Astrocyte of the hippocampus (primary cell): ENCODE data around the gene NUMB.
"Not testable (repeated sequence)": the region's sequence is repeated elsewhere in the genome, so short reads cannot be mapped to it uniquely, and the experiment has no call there.

Experiments
- DNase-seq: peaks from one replicate; pipeline ENCODE4 v3.0.0; 2011; ENCODE audit warnings: low read depth, low spot score

Gene NUMB

DNA sequence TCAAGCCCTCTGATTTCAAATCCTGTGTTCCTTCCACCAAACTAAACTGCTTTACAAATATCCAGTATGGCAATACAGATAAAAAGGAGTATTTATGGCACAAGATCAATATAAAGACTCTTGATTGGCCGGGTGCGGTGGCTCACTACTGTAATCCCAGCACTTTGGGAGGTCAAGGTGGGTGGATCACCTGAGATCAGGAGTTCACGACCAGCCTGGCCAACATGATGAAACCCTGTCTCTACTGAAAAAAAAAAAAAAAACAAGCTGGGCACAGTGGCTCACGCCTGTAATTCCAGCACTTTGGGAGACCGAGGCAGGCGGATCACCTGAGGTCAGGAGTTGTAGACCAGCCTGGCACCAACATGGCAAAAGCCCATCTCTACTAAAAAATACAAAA, 35.3 kb downstream of the NUMB start:
- DNase-seq, result not testable (repeated sequence)

- no peak for DNase-seq
Measured at GRCh38 chr14:73422515-73422914, 35.8 kb downstream of the NUMB start.

DNA sequence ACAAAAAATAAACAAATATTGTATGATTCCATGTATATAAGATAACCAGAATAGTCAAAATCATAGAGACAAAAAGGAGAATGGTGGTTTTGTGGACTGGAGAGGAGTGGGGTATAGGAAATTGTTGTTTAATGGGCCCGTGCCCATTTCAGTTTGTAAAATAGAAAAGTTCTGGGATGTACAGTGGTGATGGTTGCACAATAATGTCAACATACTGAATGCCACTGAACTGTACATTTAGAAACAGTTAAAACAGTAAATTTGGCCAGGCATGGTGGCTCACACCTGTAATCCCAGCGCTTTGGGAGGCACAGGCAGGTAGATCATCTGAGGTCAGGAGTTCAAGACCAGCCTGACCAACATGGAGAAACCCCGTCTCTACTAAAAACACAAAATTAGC, 40.1 kb downstream of the NUMB start:
- no peak for DNase-seq

GRCh38 chr14:73406248-73406647, 52.1 kb downstream of the NUMB start:
- DNase-seq, result not testable (repeated sequence)

DNA sequence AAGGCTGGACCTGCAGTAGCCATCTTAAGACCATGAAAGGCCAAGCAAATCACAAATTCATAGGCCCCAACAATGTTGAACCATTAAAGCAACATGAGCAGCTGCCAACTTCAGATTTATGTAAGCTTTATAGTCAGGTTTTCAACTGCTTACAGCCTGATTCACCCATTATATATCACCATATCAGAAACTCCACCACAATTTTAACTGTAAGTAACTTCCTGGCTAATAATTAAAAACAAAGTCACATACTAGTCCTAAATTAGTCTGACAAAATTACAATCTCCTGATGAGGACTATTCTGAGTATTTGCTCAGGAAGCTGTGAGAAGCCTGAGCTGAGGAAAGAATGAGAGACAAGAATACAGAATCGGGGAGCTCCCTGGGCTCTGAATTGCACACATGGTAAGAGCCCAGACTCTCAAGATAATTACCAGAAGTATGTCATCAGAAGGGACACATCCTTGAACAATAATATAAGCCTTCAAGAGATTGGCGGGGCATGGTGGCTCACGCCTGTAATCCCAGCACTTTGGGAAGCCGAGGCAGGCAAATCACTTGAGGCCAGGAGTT, 55.1 kb downstream of the NUMB start:
- DNase-seq, result no peak

DNA sequence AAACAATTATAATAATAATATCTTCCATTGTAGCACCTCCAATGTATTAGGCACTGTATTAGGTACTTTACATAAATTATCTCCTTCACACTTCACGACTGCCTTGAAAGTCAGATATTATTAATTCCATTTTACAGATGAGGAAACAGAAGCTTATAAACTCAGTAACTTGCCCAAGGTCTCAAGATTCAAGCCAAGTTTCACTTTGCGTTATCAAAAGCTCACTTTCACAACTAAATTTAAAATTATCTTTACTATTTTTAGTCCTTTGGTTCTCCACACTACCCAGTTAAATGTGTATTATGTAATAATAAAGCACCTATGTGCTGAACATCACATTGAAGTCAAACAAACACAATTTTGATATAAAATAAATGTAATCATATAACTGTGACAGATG, 55.8 kb downstream of the NUMB start:
- DNase-seq, result no peak

DNA sequence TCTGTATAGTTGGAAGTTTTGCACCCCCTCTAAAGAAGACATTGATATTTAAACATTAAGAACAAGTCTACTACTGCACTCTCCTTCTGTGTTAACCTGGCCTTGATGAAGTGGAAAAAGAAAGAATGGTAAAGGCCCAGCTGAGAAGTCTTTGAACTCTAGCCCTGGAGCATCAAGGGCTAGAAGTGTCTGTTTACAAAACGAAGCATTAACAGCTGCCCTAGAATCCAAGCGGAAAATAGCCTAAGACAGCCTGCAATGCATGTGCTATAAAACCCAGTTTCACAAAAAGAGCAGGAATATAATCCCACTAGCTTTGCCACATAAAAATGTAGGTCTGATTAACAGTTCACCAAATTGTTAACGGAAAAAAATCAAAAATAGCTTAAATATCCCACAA, 60.5 kb downstream of the NUMB start:
- no peak for DNase-seq

DNA sequence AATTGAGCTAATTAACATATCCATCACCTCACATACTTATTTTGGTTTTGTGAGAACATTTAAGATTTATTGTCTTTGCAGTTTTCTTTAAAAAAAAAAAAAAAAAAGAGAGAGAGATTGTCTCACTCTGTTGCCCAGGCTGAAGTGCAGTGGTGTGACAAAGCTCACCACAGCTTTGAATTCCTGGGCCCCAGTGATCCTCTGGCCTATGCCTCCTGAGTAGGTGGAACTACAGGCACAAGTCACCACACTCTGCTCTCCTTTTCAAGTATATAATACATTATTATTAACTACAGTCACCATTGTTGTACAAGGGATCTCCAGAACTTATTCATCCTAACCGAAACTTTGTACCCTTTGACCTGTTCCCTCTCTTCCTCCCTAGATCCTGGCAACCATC, 64.0 kb downstream of the NUMB start:
- no peak for DNase-seq

DNA sequence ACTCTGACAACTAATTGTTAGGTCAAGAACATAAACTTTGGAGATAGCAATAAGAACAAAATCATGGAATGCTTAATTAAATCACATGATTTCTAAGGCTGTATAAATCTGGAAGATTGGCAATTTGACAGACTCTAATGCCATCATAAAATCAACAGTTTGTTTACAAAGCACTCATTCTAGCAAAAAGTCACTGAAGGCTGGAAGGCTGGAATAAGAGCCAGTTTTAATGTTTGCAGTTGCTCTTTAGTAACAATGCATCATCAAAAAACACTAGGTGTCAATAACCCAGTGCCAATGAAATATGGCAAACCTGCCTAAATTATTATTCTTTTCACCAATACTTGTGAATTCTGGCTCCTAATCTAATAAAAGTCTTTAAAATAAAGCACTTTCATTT, 65.0 kb downstream of the NUMB start:
- DNase-seq, result no peak

GRCh38 chr14:73392329-73393257, 65.8 kb downstream of the NUMB start:
- no peak for DNase-seq

DNA sequence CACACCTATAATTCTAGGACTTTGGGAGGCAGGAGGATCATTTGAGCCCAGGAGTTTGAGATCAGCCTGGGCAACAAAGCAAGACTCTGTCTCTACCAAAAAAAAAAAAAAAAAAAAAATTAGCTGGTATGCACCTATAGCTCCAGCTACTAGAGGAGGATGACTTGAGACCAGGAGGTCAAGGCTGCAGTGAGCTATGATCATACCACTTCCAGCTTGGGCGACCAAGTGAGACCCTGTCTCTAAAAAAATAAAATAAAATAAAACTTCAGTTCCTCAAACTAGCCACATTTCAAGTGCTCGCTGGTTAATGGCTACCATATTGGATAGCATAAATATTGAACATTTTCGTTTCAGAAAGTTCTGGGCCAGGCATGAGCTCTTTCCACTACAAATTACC, 70.5 kb downstream of the NUMB start:
- DNase-seq, result not testable (repeated sequence)

DNA sequence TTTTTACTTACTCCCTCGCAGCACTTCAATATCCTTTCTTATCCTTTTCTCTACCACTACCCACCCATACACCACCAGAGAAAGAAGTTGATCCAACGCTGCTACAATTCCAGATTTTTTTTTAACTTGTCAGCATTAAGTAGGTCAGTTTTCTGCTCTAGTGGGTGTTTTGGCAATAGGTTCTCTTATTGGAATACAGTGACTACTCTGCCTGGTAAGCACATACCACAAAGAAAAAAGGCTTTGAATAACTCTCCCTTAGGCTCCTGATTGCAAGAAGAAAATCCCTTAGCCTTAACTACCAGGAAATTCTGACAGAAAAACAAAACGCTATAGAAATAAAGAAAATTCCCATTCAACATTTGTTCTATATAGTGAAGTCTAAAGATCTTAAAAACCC, 72.0 kb downstream of the NUMB start:
- DNase-seq, result peak; percentile 56

DNA sequence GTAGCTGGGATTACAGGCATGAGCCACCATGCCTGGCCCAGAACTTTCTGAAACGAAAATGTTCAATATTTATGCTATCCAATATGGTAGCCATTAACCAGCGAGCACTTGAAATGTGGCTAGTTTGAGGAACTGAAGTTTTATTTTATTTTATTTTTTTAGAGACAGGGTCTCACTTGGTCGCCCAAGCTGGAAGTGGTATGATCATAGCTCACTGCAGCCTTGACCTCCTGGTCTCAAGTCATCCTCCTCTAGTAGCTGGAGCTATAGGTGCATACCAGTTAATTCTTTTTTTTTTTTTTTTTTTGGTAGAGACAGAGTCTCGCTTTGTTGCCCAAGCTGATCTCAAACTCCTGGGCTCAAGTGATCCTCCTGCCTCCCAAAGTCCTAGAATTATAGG, 73.3 kb downstream of the NUMB start:
- not testable (repeated sequence) for DNase-seq

DNA sequence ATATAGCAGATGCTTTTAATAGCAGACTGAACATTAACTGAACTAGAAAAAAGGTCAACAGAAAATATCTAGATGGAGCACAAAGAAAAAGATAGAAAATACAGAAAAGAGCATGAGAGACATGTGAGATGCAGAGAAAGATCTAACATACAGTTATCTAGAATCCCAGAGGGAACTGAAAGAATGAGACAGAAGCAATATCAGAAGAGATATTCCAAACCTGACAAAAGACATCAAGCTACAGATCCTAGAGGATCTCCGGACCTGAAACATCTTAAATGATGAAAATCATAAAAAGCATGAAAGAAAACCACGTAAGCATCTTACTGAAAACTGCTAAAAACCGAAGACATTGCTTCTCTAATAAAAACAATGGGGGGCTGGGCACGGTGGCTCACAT, 75.0 kb downstream of the NUMB start:
- DNase-seq, result no peak

DNA sequence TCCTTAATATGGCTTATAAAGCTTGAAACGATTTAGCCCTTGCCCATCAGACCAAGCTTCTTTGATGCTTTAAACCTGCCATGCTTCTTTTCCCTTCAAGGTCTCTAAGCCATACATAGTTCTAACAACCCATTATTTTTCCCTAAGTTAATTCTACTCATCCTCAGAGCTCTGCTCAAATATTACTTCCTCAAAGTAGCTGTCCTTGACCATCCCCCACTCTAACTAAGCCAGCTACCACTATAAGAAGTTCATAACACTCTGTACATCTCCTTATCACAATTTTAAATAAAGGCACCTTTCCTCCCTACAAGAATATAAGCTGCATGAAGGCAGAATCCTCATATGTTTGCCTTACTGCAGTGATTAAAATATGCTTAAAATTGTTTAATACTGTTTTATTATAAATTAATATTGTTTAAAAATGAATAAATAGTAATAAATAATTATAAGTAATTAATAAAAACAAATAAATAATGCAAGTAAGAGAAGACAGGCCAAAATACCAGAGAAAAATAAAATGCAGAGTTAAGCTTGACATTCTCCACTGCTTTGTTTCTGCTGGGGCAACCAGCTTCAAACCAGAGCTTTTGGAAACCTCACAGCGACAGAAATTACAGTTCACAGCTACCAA, 76.8 kb downstream of the NUMB start:
- DNase-seq, result no peak

DNA sequence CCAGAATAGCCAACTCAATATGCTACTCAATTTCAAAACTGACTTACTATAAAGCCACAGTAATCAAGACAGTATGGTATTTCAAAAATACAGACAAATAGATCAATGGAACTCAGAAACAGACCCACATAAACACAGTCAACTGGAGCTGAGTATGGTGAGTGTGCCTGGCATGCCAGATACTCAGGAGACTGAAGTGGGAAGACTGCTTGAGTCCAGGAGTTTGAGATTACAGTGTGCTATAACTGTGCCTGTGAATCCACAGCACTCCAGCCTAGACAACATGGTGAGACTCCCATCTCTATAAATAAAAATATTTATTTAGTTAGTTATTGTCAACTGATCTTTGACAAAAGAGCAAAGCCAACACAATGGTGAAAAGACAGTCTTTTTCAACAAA, 81.8 kb downstream of the NUMB start:
- DNase-seq, result no peak

- no peak for DNase-seq
Measured at GRCh38 chr14:73375861-73376260, 82.5 kb downstream of the NUMB start.

GRCh38 chr14:73374218-73374617, 84.1 kb downstream of the NUMB start:
- DNase-seq, result no peak

DNA sequence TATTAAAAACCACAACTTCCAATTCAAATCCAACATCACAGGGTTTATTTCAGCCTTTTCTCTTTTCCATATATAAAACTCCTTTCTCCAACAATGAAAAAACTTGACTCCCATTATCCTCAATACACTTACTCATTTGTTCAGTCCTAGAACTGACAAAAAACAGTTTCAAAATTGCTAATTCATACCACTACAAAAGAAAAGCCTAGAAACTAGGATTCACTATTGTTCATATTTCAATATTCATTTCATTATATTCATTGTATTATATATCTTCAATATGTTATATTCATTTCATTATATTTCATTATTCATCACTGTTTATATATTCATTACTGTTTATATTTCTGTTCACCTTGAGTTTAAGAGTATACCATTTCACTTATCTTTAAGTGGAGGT, 85.8 kb downstream of the NUMB start:
- DNase-seq, result no peak

DNA sequence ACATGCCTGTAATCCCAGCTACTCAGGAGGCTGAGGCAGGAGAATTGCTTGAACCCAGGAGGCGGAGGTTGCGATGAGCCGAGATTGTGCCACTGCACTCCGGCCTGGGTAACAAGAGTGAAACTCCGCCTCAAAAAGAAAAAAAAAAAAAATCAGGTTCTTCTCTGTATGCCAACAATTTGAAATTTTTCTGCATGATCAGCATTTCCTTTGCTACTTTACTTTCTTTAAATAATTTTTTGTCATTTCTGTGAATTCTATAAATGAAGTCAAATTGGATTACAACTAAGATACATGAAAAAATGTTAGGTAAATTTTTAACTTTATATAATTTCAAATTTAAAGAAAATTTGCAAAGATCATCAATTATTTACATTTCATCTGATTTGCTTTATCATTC, 87.8 kb downstream of the NUMB start:
- no peak for DNase-seq

DNA sequence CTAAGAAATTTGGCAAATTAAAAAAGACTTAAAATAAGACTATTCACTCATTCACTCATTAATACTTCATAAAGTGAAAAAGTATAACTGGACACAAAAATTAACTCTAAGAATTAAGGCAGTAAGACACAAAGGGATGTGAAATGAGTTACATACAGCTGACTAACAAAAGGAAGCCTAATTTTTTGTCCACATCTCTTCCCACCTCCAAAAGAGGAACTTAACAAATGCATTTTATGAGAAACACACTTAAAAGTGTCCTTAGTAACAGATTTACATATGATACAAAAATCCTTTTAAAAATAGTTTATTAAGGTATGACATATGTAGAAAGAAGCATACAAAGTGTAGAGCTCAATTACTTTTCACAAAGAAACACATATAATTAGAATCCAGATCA, 88.9 kb downstream of the NUMB start:
- no peak for DNase-seq

DNA sequence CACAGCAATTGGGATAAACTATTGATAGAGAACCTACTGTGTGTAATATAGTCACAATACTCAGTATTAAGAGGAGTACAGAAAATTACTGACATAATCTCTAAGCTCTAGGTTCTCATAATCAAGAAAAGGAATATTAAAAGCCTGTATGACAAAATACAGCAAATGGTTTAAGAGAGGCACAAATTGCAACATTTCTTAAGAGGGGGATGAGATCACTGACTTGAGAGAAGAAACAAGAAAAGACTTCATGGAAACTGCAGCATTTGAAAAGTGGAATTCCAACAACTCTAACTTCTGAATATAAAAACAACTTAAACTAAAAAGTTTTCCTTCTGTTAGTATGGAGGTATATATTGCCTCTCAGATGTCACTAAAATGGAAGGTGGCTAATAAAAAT, 89.7 kb downstream of the NUMB start:
- no peak for DNase-seq

- DNase-seq, result no peak
Measured at GRCh38 chr14:73365727-73366126, 92.6 kb downstream of the NUMB start.
